Astrocyte of the spinal cord (primary cell): ENCODE results near the gene PCSK2.

ENCODE experiments used
- DNase-seq: peaks from one replicate; pipeline ENCODE4 v3.0.0; 2011; ENCODE audit warnings: low read depth, low spot score
- H3K4me3 ChIP-seq: 2 replicates; pipeline ENCODE4 v1.5.1; 2011; ENCODE audit warnings: low read depth, mild to moderate bottlenecking, low read length, moderate library complexity
- CTCF ChIP-seq: IDR thresholded peaks from 2 replicates; pipeline ENCODE4 v1.5.1; 2012; ENCODE audit warnings: low read depth, mild to moderate bottlenecking, low read length, inconsistent platforms
- in situ Hi-C: cut with HindIII; loops from 2 replicates; pipeline ENCODE4 v1.10.0; 2017; ENCODE audit warnings: low sequenced_read_pairs

Gene PCSK2

GRCh38 chr20:17507531-17507930 lies 280.7 kb downstream of the PCSK2 start:
- no peak for DNase-seq
- H3K4me3 ChIP-seq: no peak overlapping the region
- in situ Hi-C loops: no loop called here
- no peak for TF ChIP-seq CTCF

DNA sequence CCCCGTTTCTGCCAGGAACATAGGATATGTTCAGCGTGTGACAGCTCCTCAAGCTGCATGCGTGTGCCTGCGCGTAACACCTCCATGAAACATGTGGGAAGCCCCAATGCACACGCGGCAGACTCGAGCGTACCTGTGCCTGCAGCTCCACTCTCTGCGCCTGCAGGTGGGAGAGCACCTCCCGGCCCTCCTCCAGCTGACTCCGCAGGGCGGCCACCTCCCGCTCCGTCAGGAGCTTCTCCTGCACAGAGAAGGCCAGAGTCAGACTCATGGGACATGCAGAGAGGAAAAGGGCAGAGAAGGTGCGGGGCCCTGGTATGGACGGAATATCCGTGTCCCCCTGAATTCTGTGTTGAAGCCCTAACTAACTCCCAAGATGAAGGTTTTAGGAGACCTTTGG lies 281.9 kb downstream of the PCSK2 start:
- TF ChIP-seq CTCF: no peak
- DNase-seq: no peak
- in situ Hi-C loops: no loop called here

GRCh38 chr20:17510548-17510947 lies 283.7 kb downstream of the PCSK2 start:
- in situ Hi-C loops: no loop called here
- no peak for DNase-seq
- TF ChIP-seq CTCF: no peak
- no peak overlapping the region for H3K4me3 ChIP-seq

More for the DNA sequence above, 281.9 kb downstream of the PCSK2 start:
- H3K4me3 ChIP-seq: no peak overlapping the region

- in situ Hi-C loops: no loop called here
- no peak overlapping the region for H3K4me3 ChIP-seq
- TF ChIP-seq CTCF: no peak
- no peak for DNase-seq
Observed at GRCh38 chr20:17511401-17511800, 284.6 kb downstream of the PCSK2 start.

DNA sequence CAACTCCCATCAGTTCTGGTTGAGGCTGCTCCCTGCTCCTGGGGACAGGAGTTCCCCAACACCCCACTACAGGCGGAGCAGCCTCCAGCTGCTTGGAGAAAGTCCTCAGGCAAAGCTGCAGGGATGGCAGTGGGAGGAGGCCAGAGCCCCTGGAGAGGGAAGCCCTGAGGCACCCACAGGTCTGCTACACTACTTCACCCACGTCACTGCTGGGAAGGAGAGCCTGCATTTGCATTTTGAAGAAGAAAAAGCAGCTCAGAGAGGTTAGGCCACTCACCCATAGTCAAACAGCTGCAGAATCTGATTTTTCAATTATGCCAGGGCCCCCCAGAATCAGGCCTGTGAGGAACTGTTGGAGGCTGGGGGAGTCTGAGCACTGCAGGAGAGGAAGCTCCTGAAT lies 287.1 kb downstream of the PCSK2 start:
- TF ChIP-seq CTCF: no peak
- DNase-seq: no peak
- in situ Hi-C loops: no loop called here
- H3K4me3 ChIP-seq: no peak overlapping the region

DNA sequence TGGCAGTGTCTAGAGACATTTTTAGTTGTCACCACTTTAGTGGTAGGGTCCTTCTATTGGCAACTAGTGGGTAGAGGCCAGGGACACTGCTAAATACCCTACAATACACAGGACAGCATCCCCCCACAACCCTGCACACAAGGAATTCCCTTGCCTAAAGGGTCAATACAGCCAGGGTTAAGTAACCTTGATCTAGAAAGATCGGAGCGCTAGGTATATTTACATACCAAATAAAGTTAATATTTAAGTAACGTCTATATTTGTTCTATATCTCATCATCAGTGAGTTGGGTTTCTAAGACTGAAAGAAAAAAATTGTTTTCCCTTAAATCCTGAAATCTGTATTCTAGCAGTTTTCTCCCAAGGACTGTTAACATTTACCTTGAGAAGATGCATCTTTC lies 288.2 kb downstream of the PCSK2 start:
- no peak overlapping the region for H3K4me3 ChIP-seq
- TF ChIP-seq CTCF: no peak
- in situ Hi-C loops: no loop called here
- no peak for DNase-seq
